HFFc6 (cell line): ENCODE results near the gene LNPK. TPM values are rescaled to one million over a fixed set of nuclear protein-coding genes. Genes with fewer than 3 reads are reported as not detected.

Source experiments
- DNase-seq: peaks from one replicate; pipeline ENCODE4 v3.0.0-alpha.2; 2018
- H3K27ac Mint-ChIP-seq: 2 replicates; pipeline ENCODE4 v1.8.0; 2020; ENCODE audit warnings: mild to moderate bottlenecking, mixed read lengths
- H3K27me3 Mint-ChIP-seq: 2 replicates; pipeline ENCODE4 v1.8.0; 2021; ENCODE audit warnings: mild to moderate bottlenecking, moderate library complexity, mixed read lengths; ENCODE audit not compliant: insufficient read depth
- H3K36me3 Mint-ChIP-seq: 2 replicates; pipeline ENCODE4 v1.8.0; 2021; ENCODE audit warnings: low read depth, mixed read lengths
- H3K4me1 Mint-ChIP-seq: 2 replicates; pipeline ENCODE4 v1.8.0; 2020; ENCODE audit warnings: low read depth, mixed read lengths
- H3K4me3 Mint-ChIP-seq: 2 replicates; pipeline ENCODE4 v1.8.0; 2020; ENCODE audit warnings: mild to moderate bottlenecking, moderate library complexity, mixed read lengths
- H3K9me3 Mint-ChIP-seq: 2 replicates; pipeline ENCODE4 v1.8.0; 2020; ENCODE audit warnings: mild to moderate bottlenecking, mixed read lengths
- total RNA-seq, 6 experiments: library from RNA; stranded (reverse); fragmentation: NEBNext Ultra II Directional; extraction: Animal tissue kit (Norgen Biotek cat#: 25700); gene quantifications; 2 replicates in 1 of 6; 3 replicates in 5 of 6; pipeline ENCODE4 v1.2.3, GENCODE V29; 2021
- TF ChIP-seq, protein P1 (sequence below): fragments of 200-600 bp; sonication (generic); IDR thresholded peaks from 2 replicates; pipeline ENCODE4 v1.5.0; 2021; ENCODE audit warnings: antibody characterized with exemption, mild to moderate bottlenecking

LNPK gene
- total RNA-seq, 6 experiments from 2014 or later: 54.9 to 78.3 (median 61.3) TPM

GRCh38 chr2:175874291-175874690 lies 127.8 kb downstream of the LNPK start:
- Mint-ChIP-seq H3K9me3 (no peaks in the 10 kb centered on the region), H3K36me3 (no peaks in the 10 kb centered on the region), H3K27me3 (peaks cover 3% of the 10 kb centered on the region), H3K27ac (no peak overlapping the region), H3K4me1 (peaks cover 58% of the 10 kb centered on the region), H3K4me3 (no peak overlapping the region)
- DNase-seq: no peak
- TF ChIP-seq, protein P1, sequence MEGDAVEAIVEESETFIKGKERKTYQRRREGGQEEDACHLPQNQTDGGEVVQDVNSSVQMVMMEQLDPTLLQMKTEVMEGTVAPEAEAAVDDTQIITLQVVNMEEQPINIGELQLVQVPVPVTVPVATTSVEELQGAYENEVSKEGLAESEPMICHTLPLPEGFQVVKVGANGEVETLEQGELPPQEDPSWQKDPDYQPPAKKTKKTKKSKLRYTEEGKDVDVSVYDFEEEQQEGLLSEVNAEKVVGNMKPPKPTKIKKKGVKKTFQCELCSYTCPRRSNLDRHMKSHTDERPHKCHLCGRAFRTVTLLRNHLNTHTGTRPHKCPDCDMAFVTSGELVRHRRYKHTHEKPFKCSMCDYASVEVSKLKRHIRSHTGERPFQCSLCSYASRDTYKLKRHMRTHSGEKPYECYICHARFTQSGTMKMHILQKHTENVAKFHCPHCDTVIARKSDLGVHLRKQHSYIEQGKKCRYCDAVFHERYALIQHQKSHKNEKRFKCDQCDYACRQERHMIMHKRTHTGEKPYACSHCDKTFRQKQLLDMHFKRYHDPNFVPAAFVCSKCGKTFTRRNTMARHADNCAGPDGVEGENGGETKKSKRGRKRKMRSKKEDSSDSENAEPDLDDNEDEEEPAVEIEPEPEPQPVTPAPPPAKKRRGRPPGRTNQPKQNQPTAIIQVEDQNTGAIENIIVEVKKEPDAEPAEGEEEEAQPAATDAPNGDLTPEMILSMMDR: no peak

Other genes starting within 250 kb of the LNPK start
- not detected for gene EVX2, start 81.7 kb upstream of the LNPK start, total RNA-seq
- gene HOXD13, start 90.5 kb upstream of the LNPK start, total RNA-seq: 1 to 10 TPM; 1.2 to 1.7 (median 1.5) TPM
- gene HOXD12, start 97.5 kb upstream of the LNPK start, total RNA-seq: under 1 TPM in 4 of 6 experiments, not detected in 2; 0.19 to 0.36 (median 0.26) TPM
- 10 to 100 TPM in 1 of 6 experiments, 1 to 10 TPM in 5; 6.0 to 10.2 (median 7.6) TPM for gene HOXD11, start 105.0 kb upstream of the LNPK start, total RNA-seq
- 10 to 100 TPM; 10.9 to 14.5 (median 12.8) TPM for gene HOXD10, start 114.5 kb upstream of the LNPK start, total RNA-seq
- 1 to 10 TPM; 2.1 to 2.7 (median 2.4) TPM for gene HOXD9, start 120.5 kb upstream of the LNPK start, total RNA-seq
- 1 to 10 TPM; 2.3 to 5.1 (median 4.6) TPM for gene HOXD8, start 127.4 kb upstream of the LNPK start, total RNA-seq
- under 1 TPM in 4 of 6 experiments, not detected in 2; 0.40 to 0.69 (median 0.57) TPM for gene HOXD4, start 149.3 kb upstream of the LNPK start, total RNA-seq
- under 1 TPM in 3 of 6 experiments, not detected in 3; 0.25 to 0.38 (median 0.25) TPM for gene HOXD3, start 155.0 kb upstream of the LNPK start, total RNA-seq
- not detected for gene HOXD1, start 186.4 kb upstream of the LNPK start, total RNA-seq